OCI-LY7 (cell line): ENCODE results near the gene STAT4. TPM values are rescaled to one million over a fixed set of nuclear protein-coding genes. Genes with fewer than 3 reads are reported as not detected.

Experiments
- BruUV-seq: library from RNA; stranded (reverse); fragments of 400-500 nt; replicated peaks from 2 replicates; lab custom pipeline; 2021; lab: Mats Ljungman, UMichigan
- CTCF ChIA-PET: fragments of 300-600 bp; sonication (Branson Sonifier 250); formaldehyde crosslinking; loops from one replicate; lab custom pipeline; 2022; ENCODE audit warnings: antibody characterized with exemption; ENCODE audit not compliant: unreplicated experiment; lab: Charles Lee
- POLR2A ChIA-PET: fragments of 300-600 bp; sonication (Branson Sonifier 250); formaldehyde crosslinking; loops from one replicate; lab custom pipeline; 2022; ENCODE audit warnings: antibody characterized with exemption; lab: Charles Lee
- DNase-seq: peaks from one replicate; pipeline ENCODE4 v3.0.0-alpha.2; 2015; ENCODE audit warnings: low spot score
- H2AFZ ChIP-seq: fragments of 200-600 bp; sonication (generic), shearing (Covaris generic); 2 replicates; pipeline ENCODE4 v1.6.1; 2014; ENCODE audit warnings: mild to moderate bottlenecking, antibody characterized with exemption, low read length, moderate library complexity
- H3K27ac ChIP-seq: fragments of 200-600 bp; sonication (generic); 2 replicates; pipeline ENCODE4 v1.5.1; 2014; ENCODE audit warnings: mixed run types, low read depth, mild to moderate bottlenecking, moderate library complexity, low read length, inconsistent platforms; ENCODE audit not compliant: poor library complexity, severe bottlenecking
- H3K36me3 ChIP-seq: fragments of 200-600 bp; sonication (generic); 2 replicates; pipeline ENCODE4 v1.6.1; 2014; ENCODE audit warnings: mild to moderate bottlenecking, antibody characterized with exemption, low read length, moderate library complexity, mixed read lengths; ENCODE audit not compliant: insufficient read depth
- H3K4me1 ChIP-seq: fragments of 200-600 bp; sonication (generic); 2 replicates; pipeline ENCODE4 v1.5.1; 2014; ENCODE audit warnings: mild to moderate bottlenecking, low read length; ENCODE audit not compliant: insufficient read depth, poor library complexity, severe bottlenecking
- H3K4me2 ChIP-seq: fragments of 200-600 bp; sonication (generic); 2 replicates; pipeline ENCODE4 v1.6.1; 2014; ENCODE audit warnings: mild to moderate bottlenecking, low read length
- H3K4me3 ChIP-seq: fragments of 200-600 bp; sonication (generic); 2 replicates; pipeline ENCODE4 v1.5.1; 2014; ENCODE audit warnings: mild to moderate bottlenecking, low read depth, low read length; ENCODE audit not compliant: poor library complexity, severe bottlenecking
- H3K79me2 ChIP-seq: fragments of 200-600 bp; sonication (generic); 2 replicates; pipeline ENCODE4 v1.6.1; 2016; ENCODE audit warnings: low read depth, mild to moderate bottlenecking, low read length, moderate library complexity, mixed read lengths; ENCODE audit not compliant: insufficient read depth
- H3K9me2 ChIP-seq: fragments of 200-600 bp; sonication (generic); 2 replicates; pipeline ENCODE4 v1.6.1; 2016; ENCODE audit warnings: mild to moderate bottlenecking, low read length, mixed read lengths; ENCODE audit not compliant: insufficient read depth
- H3K9me3 ChIP-seq: fragments of 200-600 bp; sonication (generic); 2 replicates; pipeline ENCODE4 v1.6.1; 2014; ENCODE audit warnings: mild to moderate bottlenecking, mixed run types, low read length, mixed read lengths
- H4K20me1 ChIP-seq: fragments of 200-600 bp; sonication (generic); 2 replicates; pipeline ENCODE4 v1.6.1; 2014; ENCODE audit warnings: mild to moderate bottlenecking, antibody characterized with exemption, low read length, moderate library complexity, mixed read lengths; ENCODE audit not compliant: insufficient read depth
- CTCF ChIP-seq: fragments of 200-600 bp; sonication (generic); conservative IDR thresholded peaks from 2 replicates; pipeline ENCODE4 v1.5.1; 2014; ENCODE audit warnings: mild to moderate bottlenecking, antibody characterized with exemption, low read length, moderate library complexity, mixed read lengths
- EZH2phosphoT487 ChIP-seq: fragments of 200-600 bp; sonication (generic); IDR thresholded peaks from 2 replicates; pipeline ENCODE4 v1.6.1; 2018; ENCODE audit warnings: low read depth, borderline replicate concordance, mild to moderate bottlenecking, mixed run types, antibody characterized with exemption, low read length, moderate library complexity, mixed read lengths
- intact Hi-C: fragments of 100-400 bp; cut with micrococcal nuclease; formaldehyde crosslinking; loops from one replicate; pipeline ENCODE4 v1.10.0; 2022; ENCODE audit not compliant: unreplicated experiment
- total RNA-seq, 2 experiments: library from RNA; depleted of rRNA in 1 of 2; stranded (reverse); fragments of >200 nt in 1 of 2; shearing (Covaris generic) in 1 of 2; gene quantifications; 2 replicates each; pipeline ENCODE4 v1.2.3, GENCODE V29; 2014 to 2022

Gene STAT4
- total RNA-seq, 2 experiments from 2014 or later, result not detected

GRCh38 chr2:191190861-191191552 is 40.2 kb upstream of the STAT4 start:
- no peak overlapping the region for H2AFZ ChIP-seq
- no peak overlapping the region for H3K27ac ChIP-seq
- no peak for DNase-seq
- no peaks in the 10 kb centered on the region for H3K79me2 ChIP-seq
- no TSS peak for BruUV-seq
- no peak for TF ChIP-seq EZH2phosphoT487
- no peak for TF ChIP-seq CTCF
- H3K4me3 ChIP-seq, result no peak overlapping the region
- H3K4me2 ChIP-seq, result no peak overlapping the region
- H4K20me1 ChIP-seq, result no peaks in the 10 kb centered on the region
- H3K9me3 ChIP-seq, result no peaks in the 10 kb centered on the region
- H3K36me3 ChIP-seq, result no peaks in the 10 kb centered on the region
- no peaks in the 10 kb centered on the region for H3K4me1 ChIP-seq
- ChIA-PET POLR2A (no interaction called here), CTCF (no interaction called here)
- intact Hi-C loops, result loop anchor here (5.0 kb wide), 1 partner anchor 49 kb away; no protein-coding TSS in a partner anchor
- peaks cover 3% of the 10 kb centered on the region; the same call in 1 of the 2 replicates for H3K9me2 ChIP-seq

DNA sequence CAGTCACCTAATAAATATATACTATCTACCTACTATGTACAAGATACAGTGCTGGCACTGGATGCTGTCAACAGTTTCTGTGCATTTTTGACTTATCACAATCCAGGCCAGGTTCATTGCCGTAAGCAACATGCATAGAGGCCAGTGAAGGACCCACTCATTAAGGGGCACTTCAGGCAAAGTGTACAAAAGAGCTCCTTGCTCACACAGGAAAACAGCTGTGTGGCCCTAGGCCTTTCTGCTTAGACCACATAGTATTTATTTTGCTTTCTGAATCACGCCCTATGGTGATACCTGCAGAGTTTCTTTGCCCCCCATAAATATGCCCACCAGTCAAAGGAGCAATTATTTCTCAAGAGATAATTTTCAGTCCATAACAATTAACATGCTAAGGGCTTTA is 39.6 kb upstream of the STAT4 start:
- Histone ChIP-seq H3K4me2 (no peak overlapping the region), H3K9me2 (peaks cover 3% of the 10 kb centered on the region; the same call in 1 of the 2 replicates), H3K79me2 (no peaks in the 10 kb centered on the region), H3K4me3 (no peak overlapping the region), H3K27ac (no peak overlapping the region), H3K9me3 (no peaks in the 10 kb centered on the region), H2AFZ (no peak overlapping the region), H4K20me1 (no peaks in the 10 kb centered on the region), H3K4me1 (no peaks in the 10 kb centered on the region), H3K36me3 (no peaks in the 10 kb centered on the region)
- DNase-seq, result no peak
- BruUV-seq, result no TSS peak
- no peak for TF ChIP-seq EZH2phosphoT487
- TF ChIP-seq CTCF, result no peak
- intact Hi-C loops, result loop anchor here (5.0 kb wide), 1 partner anchor 48 kb away; no protein-coding TSS in a partner anchor
- ChIA-PET POLR2A (no interaction called here), CTCF (no interaction called here)

DNA sequence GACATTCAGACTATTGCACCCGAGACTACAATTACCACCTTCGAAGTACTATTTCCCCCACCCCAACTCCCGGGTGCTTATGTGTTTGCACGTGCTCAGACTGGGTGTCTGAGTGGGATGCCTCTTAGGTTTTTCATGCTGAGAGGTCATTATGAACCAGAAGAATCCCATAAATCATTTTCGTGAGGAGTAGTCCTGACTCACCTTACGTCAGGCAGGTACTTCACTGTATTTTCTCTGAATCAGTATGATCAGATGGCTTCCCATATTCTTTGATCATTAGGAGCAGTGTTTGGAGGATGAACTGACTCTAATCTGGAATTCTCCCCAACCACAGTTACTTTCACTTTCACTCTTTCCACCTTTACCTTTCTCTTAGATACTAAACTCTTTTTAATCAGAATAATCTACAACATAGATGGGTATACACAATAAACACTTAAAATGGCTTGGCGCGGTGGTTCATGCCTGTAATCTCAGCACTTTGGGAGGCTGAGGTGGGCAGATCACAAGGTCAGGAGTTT is 38.4 kb upstream of the STAT4 start:
- no peak for TF ChIP-seq EZH2phosphoT487
- TF ChIP-seq CTCF, result no peak
- DNase-seq, result no peak
- H3K27ac ChIP-seq, result no peak overlapping the region
- H3K36me3 ChIP-seq, result no peaks in the 10 kb centered on the region
- no peaks in the 10 kb centered on the region for H3K4me1 ChIP-seq
- no peaks in the 10 kb centered on the region for H3K9me2 ChIP-seq
- H3K79me2 ChIP-seq, result no peaks in the 10 kb centered on the region
- H2AFZ ChIP-seq, result no peak overlapping the region
- intact Hi-C loops, result no loop called here
- ChIA-PET POLR2A (interaction anchor here (0.7 kb wide), 1 partner anchor 296 kb away, joined by 3 read pairs; no protein-coding TSS in a partner anchor), CTCF (no interaction called here)
- no peak overlapping the region for H3K4me2 ChIP-seq
- H3K4me3 ChIP-seq, result no peak overlapping the region
- no TSS peak for BruUV-seq
- no peaks in the 10 kb centered on the region for H4K20me1 ChIP-seq
- no peaks in the 10 kb centered on the region for H3K9me3 ChIP-seq
